H1 (cell line): ENCODE results near the gene KIR2DL3. TPM values are rescaled to one million over a fixed set of nuclear protein-coding genes. Genes with fewer than 3 reads are reported as not detected.

Experiments
- CTCF ChIA-PET: fragments of 300-600 bp; sonication (Branson Sonifier 250); formaldehyde crosslinking; loops from one replicate; lab custom pipeline; 2021; ENCODE audit not compliant: partially characterized antibody; lab: Charles Lee
- POLR2A ChIA-PET: fragments of 300-600 bp; sonication (Branson Sonifier 250); formaldehyde crosslinking; loops from one replicate; lab custom pipeline; 2021; ENCODE audit warnings: inconsistent platforms; ENCODE audit not compliant: partially characterized antibody; lab: Charles Lee
- DNase-seq, 2 experiments: peaks; one replicate each; pipeline versions ENCODE4 v3.0.0 to v3.0.0-alpha.2; 2010 to 2022; ENCODE audit warnings: low spot score in 2 of 2, low read depth in 1 of 2, mixed read lengths in 1 of 2
- FAIRE-seq: peaks from 2 replicates; lab custom pipeline; 2011; peaks lifted over from hg19 to GRCh38; lab: Jason Lieb, UNC
- H2AFZ ChIP-seq: 2 replicates; pipeline ENCODE4 v1.8.1; 2012; ENCODE audit warnings: low read length, inconsistent platforms
- H2AK5ac ChIP-seq: 2 replicates; pipeline ENCODE4 v1.6.1; 2013; ENCODE audit warnings: low read depth, low read length
- H2BK120ac ChIP-seq: replicated peaks from 2 replicates; pipeline ENCODE3; 2013; ENCODE audit warnings: low read depth, low read length, inconsistent platforms
- H2BK12ac ChIP-seq: 2 replicates; pipeline ENCODE4 v1.6.1; 2013; ENCODE audit warnings: low read depth, low read length
- H2BK15ac ChIP-seq: 2 replicates; pipeline ENCODE4 v1.6.1; 2013; ENCODE audit warnings: low read length
- H2BK20ac ChIP-seq: 2 replicates; pipeline ENCODE4 v1.6.1; 2013; ENCODE audit warnings: low read length
- H2BK5ac ChIP-seq: 2 replicates; pipeline ENCODE4 v1.6.1; 2013; ENCODE audit warnings: low read depth, low read length
- H3K14ac ChIP-seq: 2 replicates; pipeline ENCODE4 v1.6.1; 2013; ENCODE audit warnings: inconsistent platforms; ENCODE audit not compliant: insufficient read length
- H3K18ac ChIP-seq: 2 replicates; pipeline ENCODE4 v1.6.1; 2013; ENCODE audit warnings: low read length; ENCODE audit errors: extremely low read depth
- H3K23ac ChIP-seq: 2 replicates; pipeline ENCODE4 v1.6.1; 2013; ENCODE audit warnings: inconsistent platforms; ENCODE audit not compliant: insufficient read length
- H3K23me2 ChIP-seq: 2 replicates; pipeline ENCODE4 v1.6.1; 2013; ENCODE audit warnings: low read depth, low read length
- H3K27ac ChIP-seq: 2 replicates; pipeline ENCODE4 v1.6.1; 2011; ENCODE audit warnings: low read depth, low read length, inconsistent platforms
- H3K27me3 ChIP-seq, 4 experiments: replicated peaks in 1 of 4; 1 replicate in 1 of 4; 2 replicates in 3 of 4; pipeline versions ENCODE4 v1.6.1 to v1.8.1; 2011 to 2013; ENCODE audit warnings: low read length in 3 of 4, mild to moderate bottlenecking in 3 of 4, inconsistent platforms in 2 of 4, mixed read lengths in 2 of 4, moderate library complexity in 1 of 4; ENCODE audit not compliant: control insufficient read depth in 3 of 4, insufficient read depth in 3 of 4; ENCODE audit errors: extremely low read depth in 1 of 4
- H3K36me3 ChIP-seq, 4 experiments: 2 replicates each; pipeline versions ENCODE4 v1.6.1 to v1.8.1; 2011 to 2013; ENCODE audit warnings: mild to moderate bottlenecking in 4 of 4, low read length in 3 of 4, moderate library complexity in 2 of 4, control low read depth in 1 of 4, inconsistent platforms in 1 of 4; ENCODE audit not compliant: insufficient read depth in 4 of 4, control insufficient read depth in 2 of 4
- H3K4ac ChIP-seq: replicated peaks from 2 replicates; pipeline ENCODE3; 2013; ENCODE audit warnings: low read length, low read depth, mixed read lengths, inconsistent platforms; ENCODE audit not compliant: insufficient read length
- H3K4me1 ChIP-seq, 4 experiments: replicated peaks in 1 of 4; 1 replicate in 1 of 4; 2 replicates in 3 of 4; pipeline versions ENCODE4 v1.6.1 to v1.8.1; 2011 to 2013; ENCODE audit warnings: low read length in 3 of 4, inconsistent platforms in 2 of 4, mixed read lengths in 1 of 4; ENCODE audit not compliant: insufficient read depth in 4 of 4, control insufficient read depth in 3 of 4
- H3K4me2 ChIP-seq, 2 experiments: 2 replicates each; pipeline versions ENCODE4 v1.6.1 to v1.8.1; 2011 to 2013; ENCODE audit warnings: low read depth in 2 of 2, low read length in 2 of 2, control low read depth in 1 of 2, inconsistent platforms in 1 of 2, mild to moderate bottlenecking in 1 of 2; ENCODE audit not compliant: insufficient read depth in 1 of 2
- H3K4me3 ChIP-seq, 4 experiments: fragments of 200-600, 300-600 bp in 1 of 4; sonication (generic), shearing (Covaris generic), sonication (Bioruptor Twin) in 1 of 4; 2 replicates each; pipeline versions ENCODE4 v1.5.1 to v1.8.1; 2011 to 2016; ENCODE audit warnings: low read length in 4 of 4, low read depth in 3 of 4, control low read depth in 2 of 4, inconsistent platforms in 2 of 4, mild to moderate bottlenecking in 2 of 4, mixed read lengths in 1 of 4, moderate library complexity in 1 of 4; ENCODE audit not compliant: insufficient read depth in 2 of 4; ENCODE audit errors: extremely low read depth in 1 of 4
- H3K56ac ChIP-seq: replicated peaks from 2 replicates; pipeline ENCODE3; 2013; ENCODE audit warnings: low read depth, mild to moderate bottlenecking, mixed read lengths, low read length, inconsistent platforms; ENCODE audit not compliant: insufficient read length
- H3K79me1 ChIP-seq: 2 replicates; pipeline ENCODE4 v1.6.1; 2013; ENCODE audit warnings: low read depth, low read length, control low read depth
- H3K79me2 ChIP-seq, 2 experiments: 2 replicates each; pipeline versions ENCODE4 v1.6.1 to v1.8.1; 2012 to 2013; ENCODE audit warnings: low read length in 2 of 2, mild to moderate bottlenecking in 2 of 2, inconsistent platforms in 1 of 2; ENCODE audit not compliant: insufficient read depth in 2 of 2, control insufficient read depth in 1 of 2
- H3K9ac ChIP-seq, 4 experiments: replicated peaks in 1 of 4; 1 replicate in 1 of 4; 2 replicates in 3 of 4; pipeline versions ENCODE4 v1.6.1 to v1.8.1; 2011 to 2013; ENCODE audit warnings: low read depth in 3 of 4, low read length in 3 of 4, control low read depth in 2 of 4, mild to moderate bottlenecking in 2 of 4, moderate library complexity in 2 of 4, inconsistent platforms in 1 of 4; ENCODE audit errors: extremely low read depth in 1 of 4
- H3K9me3 ChIP-seq, 2 experiments: 2 replicates each; pipeline versions ENCODE4 v1.6.1 to v1.8.1; 2012 to 2013; ENCODE audit warnings: mild to moderate bottlenecking in 2 of 2, moderate library complexity in 2 of 2, control low read depth in 1 of 2, inconsistent platforms in 1 of 2, low read depth in 1 of 2, low read length in 1 of 2, mixed read lengths in 1 of 2; ENCODE audit not compliant: insufficient read depth in 2 of 2
- H4K20me1 ChIP-seq, 2 experiments: replicated peaks in 1 of 2; 2 replicates each; pipeline versions ENCODE3 to v1.8.1; 2011 to 2013; ENCODE audit warnings: inconsistent platforms in 2 of 2, low read length in 2 of 2, mild to moderate bottlenecking in 1 of 2; ENCODE audit not compliant: insufficient read depth in 2 of 2, control insufficient read depth in 1 of 2
- H4K5ac ChIP-seq: 2 replicates; pipeline ENCODE4 v1.6.1; 2013; ENCODE audit warnings: low read length, low read depth, mixed read lengths, inconsistent platforms; ENCODE audit not compliant: insufficient read length
- H4K8ac ChIP-seq: 2 replicates; pipeline ENCODE4 v1.8.0; 2013; ENCODE audit warnings: mild to moderate bottlenecking, moderate library complexity, low read length, inconsistent platforms; ENCODE audit not compliant: insufficient read depth; ENCODE audit errors: extremely low read depth
- H4K91ac ChIP-seq: replicated peaks from 2 replicates; pipeline ENCODE3; 2013; ENCODE audit warnings: low read length, mixed read lengths, inconsistent platforms; ENCODE audit not compliant: insufficient read length
- ASH2L ChIP-seq: fragments of 200-600, 300-600 bp; sonication (generic); IDR thresholded peaks from one replicate; pipeline ENCODE4 v1.7.1; 2017; ENCODE audit warnings: low read length
- ATF2 ChIP-seq: IDR thresholded peaks from 2 replicates; pipeline ENCODE4 v1.6.1; 2012; ENCODE audit warnings: low read length, inconsistent platforms
- BRCA1 ChIP-seq: IDR thresholded peaks from 2 replicates; pipeline ENCODE4 v1.6.1; 2012; ENCODE audit warnings: low read depth, low read length, improper control_type of control experiment
- CBX5 ChIP-seq: fragments of 300-800, 300-1000 bp; sonication (generic); IDR thresholded peaks from 2 replicates; pipeline ENCODE4 v1.7.1; 2016; ENCODE audit warnings: antibody characterized with exemption, low read length, low read depth
- CTBP2 ChIP-seq: IDR thresholded peaks from 2 replicates; pipeline ENCODE4 v1.7.0; 2011; ENCODE audit warnings: borderline replicate concordance, mild to moderate bottlenecking, moderate library complexity, mixed read lengths, low read length; ENCODE audit not compliant: insufficient read depth, insufficient read length
- EGR1 ChIP-seq: IDR thresholded peaks from 2 replicates; pipeline ENCODE4 v1.6.1; 2011; ENCODE audit warnings: low read depth, low read length, borderline replicate concordance
- EP300 ChIP-seq, 2 experiments: IDR thresholded peaks; 1 replicate in 1 of 2; 2 replicates in 1 of 2; pipeline ENCODE4 v1.6.1; 2011 to 2012; ENCODE audit warnings: low read depth in 2 of 2, low read length in 2 of 2, mild to moderate bottlenecking in 2 of 2, borderline replicate concordance in 1 of 2, inconsistent platforms in 1 of 2, moderate library complexity in 1 of 2
- GABPA ChIP-seq: IDR thresholded peaks from 2 replicates; pipeline ENCODE4 v1.6.1; 2011; ENCODE audit warnings: mild to moderate bottlenecking, low read length, moderate library complexity, borderline replicate concordance; ENCODE audit not compliant: insufficient read depth
- RNF2 ChIP-seq: fragments of 200-900, 300-1000 bp; sonication (generic); IDR thresholded peaks from 2 replicates; pipeline ENCODE4 v1.7.1; 2016; ENCODE audit warnings: borderline replicate concordance, low read depth, mild to moderate bottlenecking, antibody characterized with exemption, low read length; ENCODE audit not compliant: poor library complexity, severe bottlenecking; ENCODE audit errors: missing control alignments
- WGBS, 2 experiments: shearing (Covaris generic) in 1 of 2; methylation state at CpG; one replicate each; pipeline versions ENCODE4 v1.1.6 to v1.1.7; 2013 to 2015; ENCODE audit warnings: low lambda C conversion rate in 2 of 2, mixed read lengths in 2 of 2, inconsistent platforms in 1 of 2, low coverage in 1 of 2, missing lambda C conversion rate in 1 of 2; ENCODE audit not compliant: insufficient replicate concordance in 2 of 2, insufficient coverage in 1 of 2, insufficient read length in 1 of 2; ENCODE audit errors: extremely low coverage in 1 of 2, missing lambda C conversion rate in 1 of 2; 5-methylcytosine and 5-hydroxymethylcytosine counted together
- polyA plus RNA-seq, 7 experiments: library from polyadenylated mRNA; depleted of rRNA in 3 of 7; stranded (reverse) in 5 of 7; unstranded in 2 of 7; fragments of >200 nt in 5 of 7; fragments of 200-250 nt in 2 of 7; gene quantifications; 1 replicate in 5 of 7; 2 replicates in 1 of 7; 4 replicates in 1 of 7; pipeline versions ENCODE4 v1.2.1 to v1.2.3, GENCODE V29; 2011 to 2013; ENCODE audit warnings: missing spikeins in 2 of 7, mixed read lengths in 2 of 7
- total RNA-seq: library from RNA; stranded (reverse); fragmentation: NEBNext Ultra II Directional; extraction: Animal tissue kit (Norgen Biotek cat#: 25700); gene quantifications from 2 replicates; pipeline ENCODE4 v1.2.1, GENCODE V29; 2021

The KIR2DL3 gene
- total and polyA plus RNA-seq, 2 of the 8 experiments (the other 6 are each of a cell fraction or from before 2014, with no cell fraction given): not detected

- Histone ChIP-seq H2BK12ac (no peak overlapping the region), H3K4me1 (no peaks in the 10 kb centered on the region), H2AFZ (no peak overlapping the region)
- TF ChIP-seq CBX5 (no peak), ATF2 (no peak), EGR1 (no peak), ASH2L (no peak), GABPA (no peak), EP300 (IDR thresholded peaks at IDR 0.05; ENCODE audit: borderline replicate concordance in 1 of 2, low read depth in 2 of 2, low read length in 2 of 2) (no peak), CTBP2 (no peak), RNF2 (no peak), BRCA1 (no peak)
- TF ChIP-seq, all 59 proteins: peak for 0
- H3K27me3 ChIP-seq: no peaks in the 10 kb centered on the region
- no peak overlapping the region for H3K9ac ChIP-seq
- H4K20me1 ChIP-seq: no peaks in the 10 kb centered on the region
- no peak overlapping the region for H4K91ac ChIP-seq
- H3K4ac ChIP-seq: no peak overlapping the region
- H4K5ac ChIP-seq: no peak overlapping the region
- no peak for FAIRE-seq
- no peak for DNase-seq
- no peak overlapping the region for H3K4me3 ChIP-seq
- no peak overlapping the region for H2BK20ac ChIP-seq
- no peaks in the 10 kb centered on the region for H3K79me1 ChIP-seq
- H3K18ac ChIP-seq: no peak overlapping the region
- no peak overlapping the region for H4K8ac ChIP-seq
- peaks cover 0 to 4% (median 0%) of the 10 kb centered on the region in 4 experiments; a peak in 1 of 8 replicates for H3K36me3 ChIP-seq
- no peak overlapping the region for H3K23ac ChIP-seq
- H3K9me3 ChIP-seq: peaks cover 67 to 76% of the 10 kb centered on the region in 2 experiments
- no peak overlapping the region for H2AK5ac ChIP-seq
- H2BK5ac ChIP-seq: no peak overlapping the region
- H3K23me2 ChIP-seq: no peaks in the 10 kb centered on the region
- 72% methylated on average over 6 of the region's 7 CpGs; no CpG with 5 or more reads in 1 of the 2 experiments for WGBS, 2 experiments
- CTCF ChIA-PET: no interaction called here
- H2BK120ac ChIP-seq: no peak overlapping the region
- H3K27ac ChIP-seq: no peak overlapping the region
- H3K56ac ChIP-seq: no peak overlapping the region
- POLR2A ChIA-PET: no interaction called here
- no peak overlapping the region for H3K4me2 ChIP-seq
- no peak overlapping the region for H3K14ac ChIP-seq
- H2BK15ac ChIP-seq: no peak overlapping the region
- H3K79me2 ChIP-seq: no peaks in the 10 kb centered on the region
These were observed 13.0 kb upstream of the KIR2DL3 start for GRCh38 chr19:54725321-54725720.
